Measurements from ENCODE around the gene ZBTB7A. TPM values are rescaled to one million over a fixed set of nuclear protein-coding genes. Genes with fewer than 3 reads are reported as not detected.
A peak's percentile ranks its signal among the peaks of the same experiment; 100 is the strongest.

ZBTB7A gene
- total and polyA plus RNA-seq, 8 donors: 7.1 to 49.5 (median 11.4) TPM

GRCh38 chr19:4043966-4044715 is 22.6 kb downstream of the ZBTB7A start:
- H3K36me3 ChIP-seq: peaks cover 0 to 66% of the 10 kb centered on the region in 2 donors
- TF ChIP-seq CTCF (IDR thresholded peaks at IDR 0.05): no peak
- ATAC-seq: no peak
- no peak overlapping the region for H3K4me3 ChIP-seq
- H3K27ac ChIP-seq: no peak overlapping the region
- H3K27me3 ChIP-seq: no peaks in the 10 kb centered on the region
- peaks cover 0 to 20% of the 10 kb centered on the region in 2 donors for H3K4me1 ChIP-seq
- intact Hi-C loops (cut with DNase I): no loop called here
- DNase-seq: peak in 1 of 4 donors; percentile 68
- no peaks in the 10 kb centered on the region for H3K9me3 ChIP-seq

GRCh38 chr19:4043401-4043800 is 23.3 kb downstream of the ZBTB7A start:
- TF ChIP-seq CTCF (IDR thresholded peaks at IDR 0.05): no peak
- Histone ChIP-seq H3K27me3 (no peaks in the 10 kb centered on the region), H3K27ac (no peak overlapping the region), H3K4me3 (no peak overlapping the region), H3K36me3 (peaks cover 0 to 66% of the 10 kb centered on the region in 2 donors), H3K9me3 (no peaks in the 10 kb centered on the region), H3K4me1 (peaks cover 0 to 20% of the 10 kb centered on the region in 2 donors)
- no peak for DNase-seq
- intact Hi-C loops (cut with DNase I): no loop called here
- ATAC-seq: no peak

DNA sequence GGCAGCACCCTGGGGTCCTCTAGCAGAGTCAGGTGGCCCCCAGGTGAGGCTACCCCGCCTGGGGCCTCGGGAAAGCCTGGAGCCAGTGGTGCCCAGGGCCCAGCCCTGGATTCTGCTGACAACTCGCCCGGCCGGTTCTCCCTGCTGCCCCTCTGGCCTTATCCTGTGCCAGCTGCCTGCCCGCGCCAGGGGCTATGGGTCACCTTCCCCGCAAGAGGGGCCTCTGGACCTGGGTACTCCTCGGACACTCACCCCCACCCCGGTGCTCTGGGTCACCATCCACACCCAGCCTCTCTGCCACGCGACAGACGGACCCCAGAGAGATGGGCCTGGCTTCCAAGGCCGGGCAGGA is 24.0 kb downstream of the ZBTB7A start:
- Histone ChIP-seq H3K27ac (peak overlapping the region; percentile 20 to 26), H3K36me3 (peaks cover 0 to 65% of the 10 kb centered on the region in 2 donors), H3K4me3 (no peak overlapping the region), H3K4me1 (peaks cover 0 to 20% of the 10 kb centered on the region in 2 donors), H3K9me3 (no peaks in the 10 kb centered on the region), H3K27me3 (no peaks in the 10 kb centered on the region)
- peak in 2 of 4 donors; percentile 70 to 83 for DNase-seq
- no peak for TF ChIP-seq CTCF (IDR thresholded peaks at IDR 0.05)
- ATAC-seq: peak; percentile 87
- intact Hi-C loops (cut with DNase I): no loop called here

DNA sequence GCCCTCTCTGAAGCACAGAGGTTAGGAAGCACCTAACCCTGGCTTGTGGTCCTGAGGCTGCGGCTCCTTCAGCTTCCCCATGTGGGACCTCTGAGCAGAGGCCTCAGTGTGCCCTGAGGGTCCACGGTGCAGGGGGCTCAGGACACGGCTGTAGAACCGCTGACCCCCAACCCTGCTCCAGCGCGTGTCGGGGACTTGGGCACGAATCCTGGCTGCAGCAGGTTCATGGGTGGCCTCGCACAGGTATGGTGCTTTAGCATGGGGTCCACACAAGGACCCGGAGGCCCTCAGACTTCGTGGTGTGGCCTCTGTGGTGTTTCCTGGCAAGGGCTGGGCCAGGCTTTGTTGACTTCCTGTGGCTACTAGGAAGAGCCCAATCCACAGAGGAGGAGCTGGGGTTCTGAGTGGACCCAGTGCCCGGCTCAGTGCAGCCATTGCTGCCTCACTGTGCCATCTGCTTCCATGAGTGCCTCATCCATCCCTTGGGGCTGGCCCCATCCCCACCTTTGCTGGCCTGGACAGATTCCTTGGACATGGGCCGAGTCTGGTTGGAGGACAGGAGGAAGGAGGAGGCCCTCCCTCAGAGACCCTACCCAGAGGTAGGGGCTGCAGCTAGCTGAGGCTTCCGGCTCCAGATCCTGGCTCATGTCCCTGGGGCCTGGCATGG is 24.5 kb downstream of the ZBTB7A start:
- Histone ChIP-seq H3K27me3 (no peaks in the 10 kb centered on the region), H3K4me1 (peaks cover 0 to 20% of the 10 kb centered on the region in 2 donors), H3K27ac (peak overlapping the region; percentile 20 to 26), H3K36me3 (peaks cover 0 to 65% of the 10 kb centered on the region in 2 donors), H3K9me3 (no peaks in the 10 kb centered on the region), H3K4me3 (no peak overlapping the region)
- ATAC-seq (peak; percentile 38), DNase-seq (no peak)
- no peak for TF ChIP-seq CTCF (IDR thresholded peaks at IDR 0.05)
- intact Hi-C loops (cut with DNase I): no loop called here

DNA sequence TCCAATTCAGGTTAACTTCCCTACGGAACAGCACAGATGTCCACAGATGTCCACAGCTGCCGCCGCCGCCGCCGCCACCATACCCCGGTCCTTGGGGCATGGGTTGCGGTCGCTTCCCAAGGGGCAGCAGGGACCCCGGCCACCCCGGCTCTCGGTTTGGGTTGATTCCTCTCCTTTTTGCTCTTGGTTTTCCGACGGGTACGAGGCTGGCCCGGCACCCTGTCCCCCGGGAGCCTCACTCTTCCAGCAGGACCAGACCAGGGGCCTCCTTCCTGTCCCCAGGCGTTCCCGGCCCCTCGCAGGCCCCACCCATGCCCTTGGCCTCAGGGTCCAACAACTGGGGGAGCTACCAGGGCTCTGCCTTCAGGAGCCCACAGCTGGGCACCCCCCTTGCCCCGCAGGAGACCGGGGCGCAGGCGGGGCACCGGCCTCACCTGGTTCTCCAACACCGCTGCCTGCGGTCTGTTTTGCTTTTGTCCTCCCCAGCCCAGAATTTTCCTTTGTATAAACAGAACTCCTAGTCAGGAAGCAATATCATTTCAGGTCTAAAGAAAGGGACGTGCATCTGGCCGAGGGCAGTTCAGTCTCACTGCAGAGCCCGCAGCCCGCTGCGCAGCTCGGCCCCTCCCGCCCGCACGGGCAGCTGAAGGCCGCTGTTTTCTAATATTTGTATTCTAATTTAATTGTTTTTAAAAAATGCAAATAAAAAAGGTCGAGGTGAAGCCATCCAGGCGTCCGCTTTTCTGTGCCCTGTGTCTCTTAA is 27.9 kb downstream of the ZBTB7A start:
- H3K36me3 ChIP-seq: peaks cover 0 to 60% of the 10 kb centered on the region in 2 donors
- H3K27ac ChIP-seq: peak overlapping the region in 1 of 2 donors; percentile 49
- H3K4me1 ChIP-seq: peaks cover 0 to 20% of the 10 kb centered on the region in 2 donors
- H3K4me3 ChIP-seq: no peak overlapping the region
- TF ChIP-seq CTCF (IDR thresholded peaks at IDR 0.05): no peak
- intact Hi-C loops (cut with DNase I): no loop called here
- DNase-seq (peak in 1 of 4 donors; percentile 53), ATAC-seq (no peak)
- H3K9me3 ChIP-seq: no peaks in the 10 kb centered on the region
- H3K27me3 ChIP-seq: no peaks in the 10 kb centered on the region
